ENCODE data around the gene ARHGAP26. TPM values are rescaled to one million over a fixed set of nuclear protein-coding genes. Genes with fewer than 3 reads are reported as not detected.
"Not testable (repeated sequence)": the region's sequence is repeated elsewhere in the genome, so short reads cannot be mapped to it uniquely, and the experiment has no call there.

The ARHGAP26 gene
- total and polyA plus RNA-seq, 2 donors (not counting 3 experiments of a cell fraction or from before 2014, with no cell fraction given) = 3.1 to 16.2 TPM

- ChIA-PET CTCF (no interaction called here), POLR2A (no interaction called here)
- no peaks in the 10 kb centered on the region for H3K4me1 ChIP-seq (ENCODE audit: control insufficient read depth, extremely low read depth, insufficient read depth, low read length)
- BruUV-seq (replicated peaks) = no TSS peak
- no peak overlapping the region for H2AFZ ChIP-seq (ENCODE audit: low read depth, low read length)
- FAIRE-seq = no peak
- intact Hi-C loops (cut with micrococcal nuclease) = no loop called here
- H3K4me3 ChIP-seq (replicated peaks in 1 of 3; ENCODE audit: insufficient read depth in 1 of 3, low read depth in 1 of 3, low read length in 3 of 3) = no peak overlapping the region
- no peak for DNase-seq (ENCODE audit: low read depth, low spot score)
- H3K27ac ChIP-seq (ENCODE audit: insufficient read depth, low read depth, low read length) = no peak overlapping the region
- no peaks in the 10 kb centered on the region for H4K20me1 ChIP-seq (replicated peaks; ENCODE audit: control insufficient read depth, extremely low read depth, insufficient read depth, low read length)
- no peak overlapping the region for H3K9ac ChIP-seq (replicated peaks; ENCODE audit: extremely low read depth, insufficient read depth, low read length)
- no peaks in the 10 kb centered on the region for H3K79me2 ChIP-seq (ENCODE audit: control insufficient read depth, insufficient read depth, low read length)
- TF ChIP-seq JUN (IDR thresholded peaks at IDR 0.05; ENCODE audit: borderline replicate concordance, insufficient read depth, insufficient read length, low read depth) (no peak), MAX (IDR thresholded peaks at IDR 0.05; ENCODE audit: insufficient read depth, insufficient read length) (no peak), FOS (IDR thresholded peaks at IDR 0.05; ENCODE audit: borderline replicate concordance, insufficient read depth, low read length) (no peak), POLR2AphosphoS5 (IDR thresholded peaks at IDR 0.05; ENCODE audit: insufficient read depth, low read depth, low read length) (no peak), EZH2 (IDR thresholded peaks at IDR 0.05; ENCODE audit: borderline replicate concordance, low read depth, low read length, severe bottlenecking) (no peak), MYC (IDR thresholded peaks at IDR 0.05; ENCODE audit: low read depth, low read length) (no peak), CTCF (IDR thresholded peaks at IDR 0.05; ENCODE audit: extremely low read depth in 1 of 2, insufficient read depth in 1 of 2, low read depth in 1 of 2, low read length in 2 of 2) (no peak), POLR2A (IDR thresholded peaks at IDR 0.05; ENCODE audit: low read depth, low read length) (no peak), GATA2 (IDR thresholded peaks at IDR 0.05; ENCODE audit: insufficient read depth, insufficient read length, low read depth, low read length) (no peak)
- dilution Hi-C loops (cut with MboI; ENCODE audit: extremely low pct_ligation_motif_present, low sequenced_read_pairs) = no loop called here
- no peaks in the 10 kb centered on the region for H3K36me3 ChIP-seq (ENCODE audit: control insufficient read depth in 2 of 2, extremely low read depth in 1 of 2, insufficient read depth in 2 of 2, low read length in 2 of 2)
- H3K9me1 ChIP-seq (replicated peaks; ENCODE audit: control insufficient read depth, extremely low read depth, insufficient read depth, low read length) = no peaks in the 10 kb centered on the region
- H3K9me3 ChIP-seq (replicated peaks; ENCODE audit: control insufficient read depth, insufficient read depth, low read length) = no peaks in the 10 kb centered on the region
- H3K27me3 ChIP-seq (ENCODE audit: control insufficient read depth in 2 of 2, insufficient read depth in 2 of 2, low read length in 2 of 2) = no peaks in the 10 kb centered on the region
- H3K4me2 ChIP-seq (ENCODE audit: insufficient read depth, low read length) = no peak overlapping the region
These were observed 182.1 kb downstream of the ARHGAP26 start for GRCh38 chr5:142952229-142952628.

- BruUV-seq (replicated peaks); FAIRE-seq: not testable (repeated sequence)
These were observed 182.7 kb downstream of the ARHGAP26 start for GRCh38 chr5:142952871-142953270.

More at GRCh38 chr5:142952871-142953270, 182.7 kb downstream of the ARHGAP26 start:
- H3K9me3 ChIP-seq (replicated peaks; ENCODE audit: control insufficient read depth, insufficient read depth, low read length); H3K36me3 ChIP-seq (ENCODE audit: control insufficient read depth in 2 of 2, extremely low read depth in 1 of 2, insufficient read depth in 2 of 2, low read length in 2 of 2); DNase-seq (ENCODE audit: low read depth, low spot score); H3K27ac ChIP-seq (ENCODE audit: insufficient read depth, low read depth, low read length); POLR2A ChIA-PET; H3K9me1 ChIP-seq (replicated peaks; ENCODE audit: control insufficient read depth, extremely low read depth, insufficient read depth, low read length); H3K79me2 ChIP-seq (ENCODE audit: control insufficient read depth, insufficient read depth, low read length); H3K9ac ChIP-seq (replicated peaks; ENCODE audit: extremely low read depth, insufficient read depth, low read length); H3K4me3 ChIP-seq (replicated peaks in 1 of 3; ENCODE audit: insufficient read depth in 1 of 3, low read depth in 1 of 3, low read length in 3 of 3); H3K4me2 ChIP-seq (ENCODE audit: insufficient read depth, low read length); CTCF ChIA-PET; H2AFZ ChIP-seq (ENCODE audit: low read depth, low read length); dilution Hi-C loops (cut with MboI; ENCODE audit: extremely low pct_ligation_motif_present, low sequenced_read_pairs); intact Hi-C loops (cut with micrococcal nuclease); H3K27me3 ChIP-seq (ENCODE audit: control insufficient read depth in 2 of 2, insufficient read depth in 2 of 2, low read length in 2 of 2); H3K4me1 ChIP-seq (ENCODE audit: control insufficient read depth, extremely low read depth, insufficient read depth, low read length); H4K20me1 ChIP-seq (replicated peaks; ENCODE audit: control insufficient read depth, extremely low read depth, insufficient read depth, low read length): not testable (repeated sequence)
